Measurements from ENCODE around the gene BNC1.

- no peak for TF ChIP-seq POLR2A (IDR thresholded peaks at IDR 0.05; ENCODE audit: low read depth, low read length)
- TF ChIP-seq, protein P1, sequence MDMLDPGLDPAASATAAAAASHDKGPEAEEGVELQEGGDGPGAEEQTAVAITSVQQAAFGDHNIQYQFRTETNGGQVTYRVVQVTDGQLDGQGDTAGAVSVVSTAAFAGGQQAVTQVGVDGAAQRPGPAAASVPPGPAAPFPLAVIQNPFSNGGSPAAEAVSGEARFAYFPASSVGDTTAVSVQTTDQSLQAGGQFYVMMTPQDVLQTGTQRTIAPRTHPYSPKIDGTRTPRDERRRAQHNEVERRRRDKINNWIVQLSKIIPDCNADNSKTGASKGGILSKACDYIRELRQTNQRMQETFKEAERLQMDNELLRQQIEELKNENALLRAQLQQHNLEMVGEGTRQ (IDR thresholded peaks at IDR 0.05; ENCODE audit: low read depth, low read length), result no peak
- TF ChIP-seq, protein P2, sequence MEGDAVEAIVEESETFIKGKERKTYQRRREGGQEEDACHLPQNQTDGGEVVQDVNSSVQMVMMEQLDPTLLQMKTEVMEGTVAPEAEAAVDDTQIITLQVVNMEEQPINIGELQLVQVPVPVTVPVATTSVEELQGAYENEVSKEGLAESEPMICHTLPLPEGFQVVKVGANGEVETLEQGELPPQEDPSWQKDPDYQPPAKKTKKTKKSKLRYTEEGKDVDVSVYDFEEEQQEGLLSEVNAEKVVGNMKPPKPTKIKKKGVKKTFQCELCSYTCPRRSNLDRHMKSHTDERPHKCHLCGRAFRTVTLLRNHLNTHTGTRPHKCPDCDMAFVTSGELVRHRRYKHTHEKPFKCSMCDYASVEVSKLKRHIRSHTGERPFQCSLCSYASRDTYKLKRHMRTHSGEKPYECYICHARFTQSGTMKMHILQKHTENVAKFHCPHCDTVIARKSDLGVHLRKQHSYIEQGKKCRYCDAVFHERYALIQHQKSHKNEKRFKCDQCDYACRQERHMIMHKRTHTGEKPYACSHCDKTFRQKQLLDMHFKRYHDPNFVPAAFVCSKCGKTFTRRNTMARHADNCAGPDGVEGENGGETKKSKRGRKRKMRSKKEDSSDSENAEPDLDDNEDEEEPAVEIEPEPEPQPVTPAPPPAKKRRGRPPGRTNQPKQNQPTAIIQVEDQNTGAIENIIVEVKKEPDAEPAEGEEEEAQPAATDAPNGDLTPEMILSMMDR (conservative IDR thresholded peaks at IDR 0.05; ENCODE audit: low read depth, low read length), result no peak
- TF ChIP-seq MAFK (IDR thresholded peaks at IDR 0.05; ENCODE audit: low read depth, low read length), result no peak
- no peak for TF ChIP-seq RAD21 (IDR thresholded peaks at IDR 0.05; ENCODE audit: low read length)
- no peak for TF ChIP-seq CHD1 (IDR thresholded peaks at IDR 0.05; ENCODE audit: low read depth, low read length)
- no peak for TF ChIP-seq RFX5 (IDR thresholded peaks at IDR 0.05; ENCODE audit: low read depth, low read length)
- no peak for TF ChIP-seq SMC3 (IDR thresholded peaks at IDR 0.05; ENCODE audit: low read depth, low read length)
- no peak for TF ChIP-seq FOS (IDR thresholded peaks at IDR 0.05; ENCODE audit: low read depth, low read length)
- no peak for TF ChIP-seq MXI1 (IDR thresholded peaks at IDR 0.05; ENCODE audit: borderline replicate concordance, low read depth, low read length)
- no peak for TF ChIP-seq MAZ (IDR thresholded peaks at IDR 0.05; ENCODE audit: borderline replicate concordance, low read depth, low read length)
- TF ChIP-seq CEBPB (IDR thresholded peaks at IDR 0.05; ENCODE audit: low read depth, low read length), result no peak
- TF ChIP-seq NFE2L2 (IDR thresholded peaks at IDR 0.05; ENCODE audit: low read depth, low read length), result no peak
These were observed 40.3 kb upstream of the BNC1 start for GRCh38 chr15:83324799-83325198.

Data from IMR-90 (cell line).